IMR-90 (cell line): ENCODE results near the gene FLYWCH1. TPM values are rescaled to one million over a fixed set of nuclear protein-coding genes. Genes with fewer than 3 reads are reported as not detected.

Experiments
- ATAC-seq: fragments of 200-7000 bp; cut with Tn5 transposase; 2 replicates; pipeline ENCODE4 v1.9.1; 2020; ENCODE audit warnings: low read depth, mild to moderate bottlenecking, moderate library complexity
- BruUV-seq: library from RNA; stranded (reverse); fragments of 400-500 nt; replicated peaks from 2 replicates; lab custom pipeline; 2021; lab: Mats Ljungman, UMichigan
- CTCF ChIA-PET: fragments of 300-600 bp; formaldehyde crosslinking; extraction: SDS; loops from one replicate; lab custom pipeline; 2021; ENCODE audit warnings: antibody characterized with exemption; lab: Yijun Ruan, JAX
- POLR2A ChIA-PET: fragments of 300-600 bp; sonication (Branson Sonifier 250); formaldehyde crosslinking; loops from one replicate; lab custom pipeline; 2022; ENCODE audit warnings: antibody characterized with exemption; ENCODE audit not compliant: unreplicated experiment; lab: Charles Lee
- DNase-seq: peaks from one replicate; pipeline ENCODE4 v3.0.0; 2013
- H2AFZ ChIP-seq: replicated peaks from 2 replicates; pipeline ENCODE3; 2013; ENCODE audit warnings: low read length, mild to moderate bottlenecking; ENCODE audit not compliant: poor library complexity
- H2AK5ac ChIP-seq: 2 replicates; pipeline ENCODE4 v1.6.1; 2013; ENCODE audit warnings: low read depth, low read length, inconsistent platforms
- H2AK9ac ChIP-seq: replicated peaks from 2 replicates; pipeline ENCODE3; 2013; ENCODE audit warnings: mild to moderate bottlenecking, low read depth, low read length, moderate library complexity; ENCODE audit not compliant: poor library complexity
- H2BK120ac ChIP-seq: 2 replicates; pipeline ENCODE4 v1.6.1; 2013; ENCODE audit warnings: low read depth, low read length, inconsistent platforms
- H2BK15ac ChIP-seq: 3 replicates; pipeline ENCODE4 v1.6.1; 2013; ENCODE audit warnings: low read depth, low read length, inconsistent platforms
- H2BK20ac ChIP-seq: 2 replicates; pipeline ENCODE4 v1.6.1; 2013; ENCODE audit warnings: low read depth, mild to moderate bottlenecking, inconsistent platforms, low read length, moderate library complexity
- H2BK5ac ChIP-seq: 2 replicates; pipeline ENCODE4 v1.6.1; 2013; ENCODE audit warnings: mild to moderate bottlenecking, low read depth, low read length, inconsistent platforms; ENCODE audit not compliant: poor library complexity, severe bottlenecking
- H3K14ac ChIP-seq: replicated peaks from 2 replicates; pipeline ENCODE4 v1.6.1; 2013; ENCODE audit warnings: low read depth, low read length, inconsistent platforms
- H3K18ac ChIP-seq: 2 replicates; pipeline ENCODE4 v1.6.1; 2013; ENCODE audit warnings: low read depth, low read length, control low read depth
- H3K23ac ChIP-seq: 2 replicates; pipeline ENCODE4 v1.6.1; 2013; ENCODE audit warnings: low read depth, low read length, inconsistent platforms
- H3K27ac ChIP-seq: 2 replicates; pipeline ENCODE4 v1.5.1; 2013; ENCODE audit warnings: mild to moderate bottlenecking, control low read depth, low read length; ENCODE audit not compliant: insufficient read depth
- H3K27me3 ChIP-seq: 2 replicates; pipeline ENCODE4 v1.6.1; 2013; ENCODE audit warnings: low read length; ENCODE audit not compliant: control insufficient read depth, insufficient read depth
- H3K36me3 ChIP-seq: 2 replicates; pipeline ENCODE4 v1.6.1; 2013; ENCODE audit warnings: low read length, mixed read lengths; ENCODE audit not compliant: control insufficient read depth, insufficient read depth
- H3K4ac ChIP-seq: 2 replicates; pipeline ENCODE4 v1.6.1; 2013; ENCODE audit warnings: low read depth, low read length, inconsistent platforms
- H3K4me1 ChIP-seq: 2 replicates; pipeline ENCODE4 v1.6.1; 2013; ENCODE audit warnings: low read length, mixed read lengths; ENCODE audit not compliant: control insufficient read depth, insufficient read depth
- H3K4me2 ChIP-seq: 2 replicates; pipeline ENCODE4 v1.6.1; 2013; ENCODE audit warnings: low read depth, mild to moderate bottlenecking, control low read depth, low read length, moderate library complexity
- H3K4me3 ChIP-seq: 2 replicates; pipeline ENCODE4 v1.5.1; 2013; ENCODE audit warnings: low read depth, mild to moderate bottlenecking, control low read depth, low read length, moderate library complexity; ENCODE audit not compliant: insufficient read depth
- H3K56ac ChIP-seq: 2 replicates; pipeline ENCODE4 v1.6.1; 2013; ENCODE audit warnings: low read length, inconsistent platforms; ENCODE audit not compliant: insufficient read depth; ENCODE audit errors: extremely low read depth
- H3K79me1 ChIP-seq, 2 experiments: 2 replicates each; pipeline ENCODE4 v1.6.1; 2013; ENCODE audit warnings: low read length in 2 of 2, inconsistent platforms in 1 of 2, low read depth in 1 of 2
- H3K9ac ChIP-seq: 2 replicates; pipeline ENCODE4 v1.6.1; 2013; ENCODE audit warnings: low read depth, low read length, control low read depth
- H3K9me1 ChIP-seq: 2 replicates; pipeline ENCODE4 v1.6.1; 2013; ENCODE audit warnings: low read length, inconsistent platforms; ENCODE audit not compliant: insufficient read depth
- H3K9me3 ChIP-seq: 2 replicates; pipeline ENCODE4 v1.6.1; 2013; ENCODE audit warnings: low read length; ENCODE audit not compliant: control insufficient read depth, insufficient read depth
- H4K20me1 ChIP-seq: 2 replicates; pipeline ENCODE4 v1.6.1; 2013; ENCODE audit warnings: low read length, inconsistent platforms; ENCODE audit not compliant: insufficient read depth
- H4K5ac ChIP-seq: 2 replicates; pipeline ENCODE4 v1.6.1; 2013; ENCODE audit warnings: mild to moderate bottlenecking, low read depth, low read length, control low read depth
- H4K8ac ChIP-seq, 2 experiments: 2 replicates each; pipeline ENCODE4 v1.6.1; 2013; ENCODE audit warnings: low read depth in 2 of 2, low read length in 2 of 2, control low read depth in 1 of 2, inconsistent platforms in 1 of 2
- H4K91ac ChIP-seq: 2 replicates; pipeline ENCODE4 v1.6.1; 2013; ENCODE audit warnings: low read depth, low read length, inconsistent platforms; ENCODE audit not compliant: insufficient read depth
- MAZ ChIP-seq: IDR thresholded peaks from 2 replicates; pipeline ENCODE4 v1.6.1; 2012; ENCODE audit warnings: low read depth, mild to moderate bottlenecking, low read length, improper control_type of control experiment, moderate library complexity, borderline replicate concordance
- SMC3 ChIP-seq: fragments of 150-350 bp; IDR thresholded peaks from 2 replicates; pipeline ENCODE4 v1.6.1; 2016; ENCODE audit warnings: low read depth, mild to moderate bottlenecking, antibody characterized with exemption, low read length, moderate library complexity
- WGBS, 2 experiments: methylation state at CpG; one replicate each; pipeline versions ENCODE4 v1.1.5 to v1.1.7; 2013; ENCODE audit warnings: missing lambda C conversion rate in 2 of 2; ENCODE audit not compliant: insufficient read length in 1 of 2; ENCODE audit errors: extremely low coverage in 2 of 2; 5-methylcytosine and 5-hydroxymethylcytosine counted together
- dilution Hi-C: fragments of 300-500 bp; cut with HindIII; formaldehyde crosslinking; loops from one replicate; pipeline ENCODE4 v1.14.3; 2018; ENCODE audit warnings: low sequenced_read_pairs; ENCODE audit not compliant: unreplicated experiment
- in situ Hi-C: fragments of 300-500 bp; cut with MboI; formaldehyde crosslinking; loops from 3 replicates; pipeline ENCODE4 v1.14.3; 2019; ENCODE audit warnings: low sequenced_read_pairs, inconsistent platforms, mixed read lengths
- intact Hi-C: fragments of 100-400 bp; cut with micrococcal nuclease; formaldehyde crosslinking; loops from 2 replicates; pipeline ENCODE4 v1.10.0; 2022
- polyA plus RNA-seq, 3 experiments: library from polyadenylated mRNA; depleted of rRNA; stranded (reverse); fragments of >200 nt; gene quantifications; 2 replicates each; pipeline ENCODE4 v1.2.3, GENCODE V29; 2012; ENCODE audit warnings: low replicate concordance in 1 of 3
- total RNA-seq: library from RNA; depleted of rRNA; stranded (reverse); fragments of >200 nt; gene quantifications from 2 replicates; pipeline ENCODE4 v1.2.3, GENCODE V29; 2012
- TF ChIP-seq, protein P1 (sequence below): fragments of 150-350 bp; IDR thresholded peaks from 2 replicates; pipeline ENCODE4 v1.6.1; 2017; ENCODE audit warnings: mild to moderate bottlenecking, antibody characterized with exemption, low read length, low read depth
- TF ChIP-seq, protein P2 (sequence below): conservative IDR thresholded peaks from 2 replicates; pipeline ENCODE4 v1.5.1; 2012; ENCODE audit warnings: mild to moderate bottlenecking, low read depth, low read length, improper control_type of control experiment

FLYWCH1 gene
- total and polyA plus RNA-seq, 2 of the 4 experiments (the other 2 are of a cell fraction) = 14.3 to 25.2 TPM

DNA sequence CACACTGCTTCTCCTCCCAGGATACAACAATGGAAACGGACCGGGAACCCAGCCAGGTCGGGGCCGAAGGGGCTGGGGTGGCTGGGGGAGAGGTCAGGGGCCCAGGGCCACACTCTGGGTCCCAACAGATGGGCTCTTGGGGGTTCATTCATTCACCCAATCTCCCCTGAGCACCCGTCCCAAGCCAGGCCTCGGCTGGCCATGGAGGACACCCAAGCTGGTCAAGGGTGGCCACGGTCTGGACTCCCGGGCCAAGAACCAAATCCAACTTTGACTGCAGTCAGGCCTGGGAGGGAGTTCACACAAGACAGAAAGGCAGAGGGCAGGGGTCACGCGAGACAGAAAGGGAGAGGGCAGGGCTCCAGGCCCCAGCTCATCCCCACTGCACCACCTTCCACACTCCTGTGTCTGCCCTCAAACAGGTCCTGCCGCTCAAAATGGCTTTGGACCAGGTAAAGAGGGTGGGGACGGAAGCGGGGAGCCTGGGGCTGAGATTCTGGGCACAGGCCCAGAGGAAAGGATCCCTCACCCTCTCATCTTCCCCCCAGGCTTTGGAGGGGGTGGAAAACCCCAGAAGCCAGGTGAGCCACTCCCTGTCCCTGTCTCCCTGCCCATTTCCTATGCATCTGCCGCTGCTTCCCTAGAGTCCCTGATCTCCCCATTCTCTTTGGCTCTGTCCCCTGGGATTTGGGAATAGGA lies 80.8 kb downstream of the FLYWCH1 start:
- Histone ChIP-seq H2BK5ac (no peak overlapping the region), H2BK15ac (no peak overlapping the region), H3K27ac (no peak overlapping the region), H3K4me3 (no peak overlapping the region), H4K20me1 (no peaks in the 10 kb centered on the region), H3K79me1 (no peaks in the 10 kb centered on the region), H3K9me3 (no peaks in the 10 kb centered on the region), H3K23ac (no peak overlapping the region), H3K14ac (no peak overlapping the region), H2AFZ (no peak overlapping the region), H2AK5ac (no peak overlapping the region), H2BK20ac (no peak overlapping the region), H3K36me3 (no peaks in the 10 kb centered on the region), H3K18ac (no peak overlapping the region), H3K9ac (no peak overlapping the region), H4K91ac (no peak overlapping the region), H3K4me2 (no peak overlapping the region), H2BK120ac (no peak overlapping the region), H3K4me1 (no peaks in the 10 kb centered on the region), H3K27me3 (peaks cover 41% of the 10 kb centered on the region), H3K4ac (no peak overlapping the region), H4K5ac (no peak overlapping the region), H2AK9ac (no peak overlapping the region), H3K9me1 (no peaks in the 10 kb centered on the region), H4K8ac (no peak overlapping the region), H3K56ac (no peak overlapping the region)
- TF ChIP-seq, protein P1, sequence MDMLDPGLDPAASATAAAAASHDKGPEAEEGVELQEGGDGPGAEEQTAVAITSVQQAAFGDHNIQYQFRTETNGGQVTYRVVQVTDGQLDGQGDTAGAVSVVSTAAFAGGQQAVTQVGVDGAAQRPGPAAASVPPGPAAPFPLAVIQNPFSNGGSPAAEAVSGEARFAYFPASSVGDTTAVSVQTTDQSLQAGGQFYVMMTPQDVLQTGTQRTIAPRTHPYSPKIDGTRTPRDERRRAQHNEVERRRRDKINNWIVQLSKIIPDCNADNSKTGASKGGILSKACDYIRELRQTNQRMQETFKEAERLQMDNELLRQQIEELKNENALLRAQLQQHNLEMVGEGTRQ = no peak
- TF ChIP-seq, protein P2, sequence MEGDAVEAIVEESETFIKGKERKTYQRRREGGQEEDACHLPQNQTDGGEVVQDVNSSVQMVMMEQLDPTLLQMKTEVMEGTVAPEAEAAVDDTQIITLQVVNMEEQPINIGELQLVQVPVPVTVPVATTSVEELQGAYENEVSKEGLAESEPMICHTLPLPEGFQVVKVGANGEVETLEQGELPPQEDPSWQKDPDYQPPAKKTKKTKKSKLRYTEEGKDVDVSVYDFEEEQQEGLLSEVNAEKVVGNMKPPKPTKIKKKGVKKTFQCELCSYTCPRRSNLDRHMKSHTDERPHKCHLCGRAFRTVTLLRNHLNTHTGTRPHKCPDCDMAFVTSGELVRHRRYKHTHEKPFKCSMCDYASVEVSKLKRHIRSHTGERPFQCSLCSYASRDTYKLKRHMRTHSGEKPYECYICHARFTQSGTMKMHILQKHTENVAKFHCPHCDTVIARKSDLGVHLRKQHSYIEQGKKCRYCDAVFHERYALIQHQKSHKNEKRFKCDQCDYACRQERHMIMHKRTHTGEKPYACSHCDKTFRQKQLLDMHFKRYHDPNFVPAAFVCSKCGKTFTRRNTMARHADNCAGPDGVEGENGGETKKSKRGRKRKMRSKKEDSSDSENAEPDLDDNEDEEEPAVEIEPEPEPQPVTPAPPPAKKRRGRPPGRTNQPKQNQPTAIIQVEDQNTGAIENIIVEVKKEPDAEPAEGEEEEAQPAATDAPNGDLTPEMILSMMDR = no peak
- TF ChIP-seq SMC3 (no peak), MAZ (no peak)
- ATAC-seq = no peak
- WGBS, 2 experiments = 94% methylated on average over 4 of the region's 14 CpGs; no CpG with 5 or more reads in 1 of the 2 experiments
- no TSS peak for BruUV-seq
- ChIA-PET POLR2A (no interaction called here), CTCF (no interaction called here)
- in situ Hi-C loops (no loop called here), dilution Hi-C loops (no loop called here), intact Hi-C loops (no loop called here)
- no peak for DNase-seq
